H1 (cell line): ENCODE results near the gene ACTR2.

Experiments used
- CHD2 ChIP-seq: IDR thresholded peaks from 2 replicates; pipeline ENCODE4 v1.6.1; 2012; ENCODE audit warnings: low read length, improper control_type of control experiment
- HDAC6 ChIP-seq: IDR thresholded peaks from one replicate; pipeline ENCODE4 v1.7.1; 2012; ENCODE audit warnings: low read depth, mild to moderate bottlenecking, inconsistent platforms, low read length, moderate library complexity
- POLR2A ChIP-seq, 2 experiments: IDR thresholded peaks; 1 replicate in 1 of 2; 2 replicates in 1 of 2; pipeline ENCODE4 v1.6.1; 2011; ENCODE audit warnings: low read depth in 2 of 2, low read length in 2 of 2, mild to moderate bottlenecking in 2 of 2; ENCODE audit errors: control extremely low read depth in 1 of 2
- RFX5 ChIP-seq: IDR thresholded peaks from 2 replicates; pipeline ENCODE4 v1.6.1; 2011; ENCODE audit warnings: low read depth, low read length, improper control_type of control experiment, borderline replicate concordance

DNA sequence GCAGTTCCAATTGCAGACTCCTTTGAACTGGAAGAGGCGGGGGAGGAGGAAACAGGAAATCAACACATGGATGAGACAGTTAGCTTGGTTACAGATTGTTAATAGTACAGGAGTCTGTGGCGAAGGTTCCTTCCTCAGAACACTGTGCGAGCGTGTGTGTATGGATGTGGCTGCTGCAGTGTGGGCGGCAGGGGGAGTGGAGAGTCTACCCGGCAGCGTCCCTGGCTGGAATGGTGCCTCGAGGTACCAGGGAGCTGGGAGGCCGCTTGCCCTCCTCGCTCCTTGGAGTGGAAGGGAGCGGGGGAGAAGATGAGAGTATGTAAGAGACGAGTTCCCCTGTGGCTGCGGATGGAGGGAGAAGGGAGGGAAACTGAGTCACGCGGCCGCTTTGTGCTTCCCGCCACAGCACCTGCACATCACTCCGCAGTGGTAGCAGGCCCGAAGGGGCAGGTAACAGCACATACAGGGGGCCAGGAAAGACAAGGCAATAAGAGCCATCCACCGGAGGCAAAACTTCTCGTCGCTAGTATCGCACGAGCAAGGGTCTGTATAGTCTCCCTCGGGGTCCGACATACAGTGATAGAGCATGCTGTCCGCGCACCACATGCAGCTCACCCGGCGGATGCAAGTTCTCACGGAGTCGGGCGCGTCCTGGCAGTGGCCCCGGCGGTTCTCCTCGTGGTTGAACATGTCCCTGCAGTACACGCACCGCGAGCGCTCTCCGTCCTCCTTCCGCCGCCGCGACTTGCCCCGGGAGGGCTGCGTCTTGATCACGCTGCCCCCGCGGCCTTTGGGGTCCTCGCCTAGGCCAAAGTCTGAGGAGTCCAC lies 85.7 kb downstream of the ACTR2 start:
- no peak for TF ChIP-seq HDAC6
- TF ChIP-seq POLR2A (IDR thresholded peaks at IDR 0.05; ENCODE audit: control extremely low read depth in 1 of 2, low read depth in 2 of 2, low read length in 2 of 2), result no peak
- no peak for TF ChIP-seq RFX5
- no peak for TF ChIP-seq CHD2
